Ishikawa (cell line): ENCODE results near the gene KCNQ1.
A peak's percentile ranks its signal among the peaks of the same experiment; 100 is the strongest.

Experiments
- CEBPB ChIP-seq: IDR thresholded peaks from 2 replicates; pipeline ENCODE4 v1.6.1; 2012
- CREB1 ChIP-seq: IDR thresholded peaks from 2 replicates; pipeline ENCODE4 v1.6.1; 2012; ENCODE audit warnings: low read depth
- EGR1 ChIP-seq: IDR thresholded peaks from 2 replicates; pipeline ENCODE4 v1.6.1; 2012
- EP300 ChIP-seq: IDR thresholded peaks from 2 replicates; pipeline ENCODE4 v1.6.1; 2012; ENCODE audit warnings: borderline replicate concordance
- FOXM1 ChIP-seq: IDR thresholded peaks from 2 replicates; pipeline ENCODE4 v1.6.1; 2012; ENCODE audit warnings: low read depth, borderline replicate concordance
- MAX ChIP-seq: IDR thresholded peaks from 2 replicates; pipeline ENCODE4 v1.6.1; 2012
- NFIC ChIP-seq: IDR thresholded peaks from 2 replicates; pipeline ENCODE4 v1.6.1; 2012
- RAD21 ChIP-seq: IDR thresholded peaks from 2 replicates; pipeline ENCODE4 v1.6.1; 2012; ENCODE audit warnings: low read depth
- REST ChIP-seq: IDR thresholded peaks from 2 replicates; pipeline ENCODE4 v1.6.1; 2012; ENCODE audit warnings: low read depth, mild to moderate bottlenecking
- TAF1 ChIP-seq: IDR thresholded peaks from 2 replicates; pipeline ENCODE4 v1.6.1; 2012; ENCODE audit warnings: low read depth, mild to moderate bottlenecking
- TCF12 ChIP-seq: IDR thresholded peaks from 2 replicates; pipeline ENCODE4 v1.6.1; 2012; ENCODE audit warnings: low read depth
- TEAD4 ChIP-seq: IDR thresholded peaks from 2 replicates; pipeline ENCODE4 v1.6.1; 2012
- USF1 ChIP-seq: IDR thresholded peaks from 2 replicates; pipeline ENCODE4 v1.6.1; 2012
- YY1 ChIP-seq: IDR thresholded peaks from 2 replicates; pipeline ENCODE4 v1.6.1; 2012; ENCODE audit warnings: low read depth
- ZBTB7A ChIP-seq: IDR thresholded peaks from 2 replicates; pipeline ENCODE4 v1.6.1; 2012; ENCODE audit warnings: low read depth

Gene KCNQ1

GRCh38 chr11:2428322-2428795, 16.4 kb upstream of the KCNQ1 start:
- TF ChIP-seq EGR1 (no peak), RAD21 (peak; percentile 99)

GRCh38 chr11:2431395-2431794, 13.4 kb upstream of the KCNQ1 start:
- TF ChIP-seq EGR1 = no peak
- no peak for TF ChIP-seq TAF1
- TF ChIP-seq ZBTB7A = no peak
- TF ChIP-seq REST = no peak
- TF ChIP-seq USF1 = no peak
- TF ChIP-seq EP300 = no peak
- TF ChIP-seq CEBPB = no peak
- TF ChIP-seq RAD21 = no peak
- no peak for TF ChIP-seq TCF12
- no peak for TF ChIP-seq FOXM1
- TF ChIP-seq MAX = no peak
- no peak for TF ChIP-seq TEAD4
- no peak for TF ChIP-seq YY1
- no peak for TF ChIP-seq CREB1
- TF ChIP-seq NFIC = no peak

GRCh38 chr11:2432171-2432621, 12.6 kb upstream of the KCNQ1 start:
- TF ChIP-seq NFIC (no peak), REST (no peak), ZBTB7A (no peak), USF1 (no peak), TEAD4 (no peak), TCF12 (no peak), EGR1 (no peak), CREB1 (no peak), CEBPB (no peak), RAD21 (no peak), EP300 (no peak), TAF1 (no peak), YY1 (no peak), FOXM1 (no peak), MAX (no peak)

GRCh38 chr11:2432628-2433071, 12.2 kb upstream of the KCNQ1 start:
- no peak for TF ChIP-seq REST
- no peak for TF ChIP-seq YY1
- TF ChIP-seq CEBPB = no peak
- TF ChIP-seq ZBTB7A = no peak
- TF ChIP-seq TAF1 = no peak
- no peak for TF ChIP-seq FOXM1
- no peak for TF ChIP-seq NFIC
- no peak for TF ChIP-seq TEAD4
- TF ChIP-seq EP300 = no peak
- TF ChIP-seq MAX = no peak
- TF ChIP-seq USF1 = no peak
